ENCODE data around the gene IMMP2L.

DNA sequence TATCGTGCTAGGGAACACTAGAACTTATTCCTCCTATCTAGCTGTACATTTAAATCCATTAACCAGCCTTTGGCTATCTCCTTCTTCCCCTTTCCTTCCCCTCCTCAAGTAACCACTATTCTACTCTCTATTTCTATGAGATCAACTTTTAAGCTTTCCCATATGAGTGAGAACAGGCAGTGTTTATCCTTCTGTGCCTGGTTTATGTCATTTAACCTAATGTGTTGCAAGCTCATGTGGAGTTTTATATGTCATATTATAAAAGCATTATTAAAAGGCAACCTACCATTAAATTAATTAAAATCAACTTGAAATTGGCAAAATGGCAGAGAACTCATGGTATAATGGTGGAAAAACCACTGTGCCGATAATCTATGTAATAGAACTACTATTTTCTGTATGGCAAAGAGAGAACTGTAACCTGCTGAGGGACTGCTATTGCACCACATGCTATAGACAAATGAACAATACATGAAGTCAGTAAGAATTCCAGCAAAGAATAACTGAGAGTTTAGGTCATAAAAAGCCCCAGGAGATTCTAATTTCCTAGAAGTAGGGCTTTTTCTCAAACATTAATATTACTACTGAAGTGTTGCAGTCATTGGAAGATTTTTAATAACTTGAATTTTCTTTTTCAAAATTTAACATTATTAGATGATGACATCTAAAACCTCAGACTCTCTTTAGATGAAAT is 389.6 kb downstream of the IMMP2L start:
- no peak for TF ChIP-seq POLR2A (IDR thresholded peaks at IDR 0.05; ENCODE audit: low read depth)
- TF ChIP-seq, protein P1, sequence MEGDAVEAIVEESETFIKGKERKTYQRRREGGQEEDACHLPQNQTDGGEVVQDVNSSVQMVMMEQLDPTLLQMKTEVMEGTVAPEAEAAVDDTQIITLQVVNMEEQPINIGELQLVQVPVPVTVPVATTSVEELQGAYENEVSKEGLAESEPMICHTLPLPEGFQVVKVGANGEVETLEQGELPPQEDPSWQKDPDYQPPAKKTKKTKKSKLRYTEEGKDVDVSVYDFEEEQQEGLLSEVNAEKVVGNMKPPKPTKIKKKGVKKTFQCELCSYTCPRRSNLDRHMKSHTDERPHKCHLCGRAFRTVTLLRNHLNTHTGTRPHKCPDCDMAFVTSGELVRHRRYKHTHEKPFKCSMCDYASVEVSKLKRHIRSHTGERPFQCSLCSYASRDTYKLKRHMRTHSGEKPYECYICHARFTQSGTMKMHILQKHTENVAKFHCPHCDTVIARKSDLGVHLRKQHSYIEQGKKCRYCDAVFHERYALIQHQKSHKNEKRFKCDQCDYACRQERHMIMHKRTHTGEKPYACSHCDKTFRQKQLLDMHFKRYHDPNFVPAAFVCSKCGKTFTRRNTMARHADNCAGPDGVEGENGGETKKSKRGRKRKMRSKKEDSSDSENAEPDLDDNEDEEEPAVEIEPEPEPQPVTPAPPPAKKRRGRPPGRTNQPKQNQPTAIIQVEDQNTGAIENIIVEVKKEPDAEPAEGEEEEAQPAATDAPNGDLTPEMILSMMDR (IDR thresholded peaks at IDR 0.05): no peak

All from esophagus muscularis mucosa (tissue), 3 donors.